GM19438 (cell line): ENCODE data around the gene FBXO17.

ENCODE experiments used
- ATAC-seq: cut with Tn5 transposase; IDR thresholded peaks from one replicate; pipeline ENCODE4 v1.9.1; 2021; ENCODE audit warnings: low read depth; ENCODE audit not compliant: unreplicated experiment

Gene FBXO17

GRCh38 chr19:38894968-38895367 lies 80.6 kb downstream of the FBXO17 start:
- no peak for ATAC-seq

DNA sequence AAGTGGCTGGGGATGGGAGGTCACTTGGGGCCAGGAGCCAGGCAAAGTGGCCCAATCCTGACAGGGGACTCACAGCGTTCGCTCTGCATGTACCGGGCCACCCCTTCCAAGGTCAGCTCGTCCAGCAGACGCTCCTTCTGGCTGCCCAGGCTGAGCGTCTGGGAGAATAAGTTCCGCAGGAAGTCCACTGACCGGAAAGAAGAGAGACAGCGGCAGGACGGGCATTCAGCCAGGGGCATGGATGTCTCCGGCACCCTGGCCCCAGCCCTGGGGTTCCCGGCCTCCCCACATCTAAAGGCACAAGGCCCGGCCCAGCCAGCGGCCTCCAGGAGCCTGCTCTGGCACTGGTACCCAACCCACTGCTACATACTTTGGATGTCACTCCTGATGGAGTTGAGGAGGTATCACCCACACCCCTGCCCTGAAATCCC lies 82.2 kb downstream of the FBXO17 start:
- ATAC-seq = no peak

DNA sequence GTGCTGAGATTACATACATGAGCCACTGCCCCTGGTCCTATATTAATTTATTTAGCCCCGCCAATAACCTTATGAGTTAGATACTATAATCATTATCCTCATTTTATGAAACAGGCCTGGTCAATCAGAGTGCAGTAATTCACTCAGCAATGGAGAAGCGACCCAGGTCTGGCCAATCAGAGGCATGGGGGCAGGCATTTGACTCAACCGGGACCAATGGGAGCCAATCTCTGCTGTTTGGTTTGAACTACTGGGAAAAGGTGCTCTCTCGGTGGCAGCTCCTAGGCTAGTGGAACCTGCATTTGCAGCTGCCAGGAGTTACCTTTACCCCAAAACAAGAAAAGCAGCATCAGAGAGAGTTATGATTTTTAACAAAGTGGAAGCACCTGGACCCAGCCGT lies 82.7 kb downstream of the FBXO17 start:
- ATAC-seq = no peak

DNA sequence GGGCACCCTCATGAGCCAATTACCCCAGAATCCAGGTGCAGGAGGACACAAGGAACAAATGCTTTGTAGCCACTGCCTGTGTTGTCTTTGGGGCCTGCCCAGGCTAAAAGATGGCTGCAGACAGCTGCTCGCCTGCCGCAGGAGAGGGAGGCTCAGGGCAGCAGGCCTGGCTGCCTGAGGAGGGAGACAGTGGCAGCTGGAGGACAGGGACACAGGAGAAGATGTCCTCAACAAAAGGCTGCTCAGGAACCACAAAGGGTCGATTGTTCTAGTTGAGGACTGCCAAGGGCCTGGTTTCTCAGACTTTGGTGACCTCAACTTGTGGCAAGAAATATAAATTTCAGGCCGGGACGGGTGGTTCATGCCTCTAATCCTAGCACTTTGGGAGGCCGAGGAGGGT lies 83.8 kb downstream of the FBXO17 start:
- no peak for ATAC-seq
